Activated T-cell treated with anti-CD3 and anti-CD28 coated beads for 24 hours (primary cell): ENCODE measurements around the gene CFAP20DC.

Experiments used
- DNase-seq: peaks from one replicate; pipeline ENCODE4 v3.0.0-alpha.2; 2020; ENCODE audit warnings: low read depth

The CFAP20DC gene

GRCh38 chr3:58799271-58799670, 250.6 kb downstream of the CFAP20DC start:
- DNase-seq = no peak

- no peak for DNase-seq
Measured at GRCh38 chr3:58798312-58798711, 251.5 kb downstream of the CFAP20DC start.

DNA sequence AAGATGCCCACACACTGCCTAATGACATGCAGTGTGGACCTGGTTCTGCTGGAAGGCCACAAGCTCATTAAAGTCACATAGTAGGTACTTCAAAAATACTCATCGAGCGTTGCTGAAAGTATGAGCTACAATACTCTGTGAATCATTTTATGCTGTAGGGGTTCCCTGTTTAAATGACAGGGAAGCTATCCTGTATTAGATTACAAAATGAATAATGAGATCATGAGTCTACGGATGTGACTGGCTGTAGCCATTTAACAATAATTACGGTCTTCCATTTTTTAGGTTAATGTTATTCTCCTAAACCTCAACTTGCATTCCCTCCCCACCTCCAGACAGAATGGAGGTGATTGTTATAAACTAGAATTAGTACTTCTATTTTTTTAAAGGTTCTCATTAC, 255.1 kb downstream of the CFAP20DC start:
- no peak for DNase-seq

GRCh38 chr3:58793938-58794337, 255.9 kb downstream of the CFAP20DC start:
- DNase-seq = no peak

DNA sequence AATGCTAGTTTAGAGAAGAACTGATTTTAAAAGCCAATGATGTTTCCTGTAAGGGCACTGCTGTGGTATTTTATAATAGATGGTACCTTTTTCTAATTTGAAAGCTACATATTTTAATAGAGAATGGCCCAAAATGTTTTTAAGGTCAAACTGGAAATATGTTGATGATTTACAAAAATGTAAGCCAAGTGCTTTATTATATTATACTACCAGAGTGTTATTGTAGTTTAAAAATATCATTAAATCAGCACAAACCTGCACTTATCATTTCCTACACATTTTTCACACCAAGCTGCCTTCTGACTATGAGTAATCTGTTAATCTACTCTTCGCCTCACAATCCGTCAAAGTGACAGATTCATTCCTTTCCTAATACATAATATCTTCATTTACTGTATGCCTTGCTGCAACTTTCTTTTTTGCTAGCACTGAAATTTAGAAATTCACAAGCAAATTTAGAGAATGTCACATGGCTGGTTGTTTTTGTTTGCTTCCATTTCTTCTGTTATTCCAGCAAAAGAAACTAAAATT, 256.8 kb downstream of the CFAP20DC start:
- no peak for DNase-seq

DNA sequence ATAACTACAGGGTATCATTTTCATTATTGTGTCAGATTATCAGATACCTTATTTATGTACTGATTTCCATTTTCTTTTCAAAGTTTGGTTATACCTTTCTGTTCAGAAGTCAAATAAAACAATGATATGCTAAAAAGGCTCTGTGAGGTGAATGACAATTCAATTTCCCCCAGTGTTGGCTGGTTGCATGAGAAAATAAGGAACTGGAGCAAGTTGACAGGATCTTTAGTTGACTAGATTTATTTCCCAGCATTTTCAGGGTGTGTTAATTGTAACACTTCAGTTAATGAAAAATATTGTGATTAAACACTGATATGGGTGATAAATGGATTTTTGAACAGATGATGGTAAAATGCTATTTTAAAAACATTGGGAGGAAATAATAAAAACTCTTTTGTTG, 260.4 kb downstream of the CFAP20DC start:
- DNase-seq = no peak

GRCh38 chr3:58784888-58785287, 264.9 kb downstream of the CFAP20DC start:
- no peak for DNase-seq

- no peak for DNase-seq
Measured at GRCh38 chr3:58784425-58784824, 265.4 kb downstream of the CFAP20DC start.

DNA sequence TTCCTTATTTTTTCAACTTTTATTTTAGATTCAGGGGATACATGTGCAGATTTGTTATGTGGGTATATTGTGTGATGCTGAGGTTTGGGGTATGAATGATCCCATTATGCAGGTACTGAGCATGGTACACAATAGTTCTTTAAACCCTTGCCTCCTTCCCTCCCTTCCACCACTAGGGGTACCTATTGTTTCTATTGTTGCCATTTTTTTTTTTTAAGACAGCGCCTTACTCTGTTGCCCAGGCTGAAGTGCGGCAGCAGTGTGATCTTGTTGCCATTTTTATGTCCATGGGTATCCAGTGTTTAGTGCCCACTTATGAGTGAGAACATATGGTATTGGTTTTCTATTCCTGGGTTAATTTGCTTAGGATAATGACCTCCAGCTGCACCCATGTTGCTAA, 266.0 kb downstream of the CFAP20DC start:
- no peak for DNase-seq

DNA sequence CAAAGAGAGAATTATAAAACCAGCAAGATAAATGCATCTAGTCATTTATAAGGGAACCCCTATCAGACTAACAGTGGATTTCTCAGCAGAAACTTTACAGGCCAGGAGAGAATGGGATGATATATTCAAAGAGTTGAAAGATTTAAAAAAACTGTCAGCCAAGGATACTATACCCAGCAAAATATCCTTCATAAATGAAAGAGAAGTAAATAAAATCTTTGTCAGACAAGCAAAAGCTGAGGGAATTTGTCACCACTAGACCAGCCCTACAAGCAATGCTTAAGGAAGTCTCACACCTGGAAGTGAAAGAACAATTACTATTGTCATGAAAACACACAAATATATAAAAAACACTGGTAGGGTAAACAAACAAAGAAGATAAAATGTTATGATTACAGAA, 269.9 kb downstream of the CFAP20DC start:
- no peak for DNase-seq

DNA sequence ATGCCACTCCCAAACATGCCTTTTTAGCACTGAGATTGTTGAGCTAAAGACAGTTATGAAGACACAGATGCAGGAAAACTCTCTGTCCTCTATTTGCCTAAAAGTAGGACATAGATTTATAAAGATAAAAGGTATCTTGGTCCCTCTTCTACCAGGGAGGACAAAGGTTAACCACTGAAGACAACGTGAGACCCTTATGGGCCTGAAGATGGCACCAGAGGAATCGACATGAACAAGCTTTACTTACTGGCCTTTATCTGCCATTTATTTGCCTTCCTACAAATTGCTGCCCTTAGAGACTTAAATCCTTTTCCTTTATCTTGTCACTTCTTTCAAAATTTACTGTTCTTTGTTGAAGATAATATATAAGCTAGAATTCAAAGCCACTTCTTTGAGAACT, 273.6 kb downstream of the CFAP20DC start:
- no peak for DNase-seq

- DNase-seq = no peak
Measured at GRCh38 chr3:58772462-58772861, 277.4 kb downstream of the CFAP20DC start.

- DNase-seq = no peak
Measured at GRCh38 chr3:58769065-58769464, 280.8 kb downstream of the CFAP20DC start.

- no peak for DNase-seq
Measured at GRCh38 chr3:58766587-58767282, 283.1 kb downstream of the CFAP20DC start.

- no peak for DNase-seq
Measured at GRCh38 chr3:58755150-58755549, 294.7 kb downstream of the CFAP20DC start.

DNA sequence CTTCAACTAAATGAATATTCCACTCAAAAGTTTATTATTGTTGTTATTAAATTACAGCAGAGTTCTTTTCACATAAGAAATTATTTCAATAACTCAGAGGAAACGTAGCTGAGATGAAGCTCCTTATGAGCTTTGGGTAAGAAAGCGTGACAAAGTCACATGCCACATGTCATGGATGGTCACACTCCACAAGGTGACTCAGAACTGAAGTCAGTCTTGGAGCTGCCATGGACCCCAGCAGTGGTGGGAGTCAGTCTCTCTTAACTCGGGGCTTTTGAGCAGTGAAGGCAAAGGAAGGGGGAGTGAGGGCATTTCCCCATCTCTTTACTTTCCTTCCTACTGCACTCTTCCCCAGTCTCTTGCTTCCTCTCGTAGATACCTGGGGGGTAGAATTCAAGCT, 295.8 kb downstream of the CFAP20DC start:
- DNase-seq = no peak

- no peak for DNase-seq
Measured at GRCh38 chr3:58751882-58752567, 297.8 kb downstream of the CFAP20DC start.

- DNase-seq = no peak
Measured at GRCh38 chr3:58751235-58751634, 298.6 kb downstream of the CFAP20DC start.

GRCh38 chr3:58749948-58750347, 299.9 kb downstream of the CFAP20DC start:
- DNase-seq = no peak

DNA sequence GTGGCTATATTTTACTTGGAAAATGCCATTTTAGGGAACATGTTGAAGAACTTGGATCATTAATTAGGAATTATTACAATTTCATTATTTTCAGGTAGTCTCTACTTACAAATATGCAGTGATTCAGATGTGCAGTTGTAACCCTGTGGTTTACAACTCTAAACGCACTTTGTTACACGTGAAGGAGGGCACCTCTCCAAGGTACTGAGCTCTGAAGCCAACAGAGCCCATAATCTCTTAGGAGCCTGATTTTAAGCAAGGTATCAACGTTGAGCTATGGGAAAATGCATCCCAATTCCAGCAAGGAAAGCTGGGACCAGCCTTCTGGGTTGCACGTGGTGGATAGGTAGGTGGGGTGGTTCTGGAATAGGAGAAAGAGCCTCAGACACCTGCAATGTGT, 301.8 kb downstream of the CFAP20DC start:
- DNase-seq = no peak

DNA sequence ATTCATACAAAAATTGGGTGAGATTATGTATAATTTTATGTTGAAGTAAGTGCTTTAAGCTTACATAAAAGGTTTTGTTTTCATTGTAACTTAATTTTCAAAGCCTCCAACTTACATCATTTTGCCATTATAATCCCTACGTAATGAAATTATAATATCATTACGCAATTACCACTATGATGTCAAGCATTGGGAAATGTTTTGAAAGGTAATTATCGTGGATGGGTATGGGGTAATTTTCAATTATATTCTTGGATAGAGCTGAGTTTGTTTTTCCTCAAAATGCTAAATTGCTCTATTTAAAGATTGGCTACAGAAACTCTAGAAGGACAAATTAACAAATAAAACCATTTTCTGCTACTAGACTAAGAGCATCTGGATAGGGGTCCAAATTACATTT, 303.1 kb downstream of the CFAP20DC start:
- no peak for DNase-seq

DNA sequence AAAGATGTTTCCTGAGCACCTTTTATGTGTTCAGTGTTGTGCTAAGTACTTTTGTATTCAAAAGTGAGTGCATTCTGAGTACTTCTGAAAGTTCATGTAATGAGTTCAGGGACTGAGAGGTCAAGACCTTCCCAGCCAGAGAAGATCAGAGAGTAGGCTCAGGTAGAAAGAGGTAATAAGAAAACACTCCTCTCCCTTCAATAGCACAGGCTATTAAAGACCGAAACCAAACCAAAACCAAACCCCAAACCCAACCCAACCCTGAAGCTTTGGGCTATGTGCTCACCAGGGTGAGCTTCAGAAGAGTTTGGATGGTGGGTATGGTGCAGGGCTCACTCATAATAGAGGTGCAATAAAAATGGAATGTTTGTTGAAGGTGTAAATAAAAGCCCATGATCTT, 306.5 kb downstream of the CFAP20DC start:
- no peak for DNase-seq

DNA sequence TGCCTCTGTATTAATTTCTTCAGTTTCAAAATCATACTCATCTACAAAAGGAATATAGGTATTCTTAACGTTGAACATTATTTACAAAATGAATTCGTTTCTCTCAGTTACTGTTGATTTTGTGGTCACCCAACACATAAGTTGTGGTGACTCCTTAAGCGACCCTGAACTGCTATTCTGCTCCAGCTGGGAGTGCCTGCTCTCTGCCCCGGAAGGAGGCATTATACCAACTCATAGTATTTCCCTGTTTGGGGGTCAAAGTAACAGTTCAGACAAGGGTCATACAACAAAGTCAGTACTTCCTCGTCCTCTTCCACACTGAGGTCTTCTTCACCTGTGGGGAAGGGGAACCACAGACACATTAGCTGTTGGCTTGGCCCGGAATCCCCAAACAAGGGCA, 307.6 kb downstream of the CFAP20DC start:
- no peak for DNase-seq

- no peak for DNase-seq
Measured at GRCh38 chr3:58737644-58738043, 312.2 kb downstream of the CFAP20DC start.
